SK-N-SH treated with all-trans-retinoic acid at 6 μM for 48 hours (cell line): ENCODE measurements around the gene HSF2.

Experiments used
- BACH2 ChIP-seq: fragments of 250-450 bp; sonication (Bioruptor Pico); IDR thresholded peaks from 2 replicates; pipeline ENCODE4 v1.9.0; 2021; ENCODE audit warnings: mild to moderate bottlenecking, borderline replicate concordance
- CSDC2 ChIP-seq: fragments of 250-450 bp; sonication (Bioruptor Pico); IDR thresholded peaks from 2 replicates; pipeline ENCODE4 v1.5.0; 2020; ENCODE audit warnings: mild to moderate bottlenecking, moderate library complexity
- ESRRG ChIP-seq: fragments of 250-450 bp; sonication (Bioruptor Pico); IDR thresholded peaks from 2 replicates; pipeline ENCODE4 v1.6.1; 2021; ENCODE audit warnings: mild to moderate bottlenecking
- PATZ1 ChIP-seq: fragments of 250-450 bp; sonication (Bioruptor Pico); IDR thresholded peaks from 2 replicates; pipeline ENCODE4 v1.8.0; 2020; ENCODE audit warnings: mild to moderate bottlenecking, moderate library complexity, borderline replicate concordance
- TCF4 ChIP-seq: fragments of 250-450 bp; sonication (Bioruptor Pico); IDR thresholded peaks from 2 replicates; pipeline ENCODE4 v1.8.0; 2021; ENCODE audit warnings: mild to moderate bottlenecking, moderate library complexity, borderline replicate concordance
- TOX ChIP-seq: fragments of 250-450 bp; sonication (Bioruptor Pico); IDR thresholded peaks from 2 replicates; pipeline ENCODE4 v1.8.0; 2021; ENCODE audit warnings: mild to moderate bottlenecking, moderate library complexity, borderline replicate concordance
- ZFP3 ChIP-seq: fragments of 250-450 bp; sonication (Bioruptor Pico); IDR thresholded peaks from 2 replicates; pipeline ENCODE4 v1.5.0; 2020; ENCODE audit warnings: mild to moderate bottlenecking, moderate library complexity

- TF ChIP-seq TCF4 (CRISPR knock-in tag): no peak
- no peak for TF ChIP-seq BACH2 (CRISPR knock-in tag)
- no peak for TF ChIP-seq CSDC2
- TF ChIP-seq TOX (CRISPR knock-in tag): no peak
- no peak for TF ChIP-seq ESRRG (CRISPR knock-in tag)
- no peak for TF ChIP-seq PATZ1
- TF ChIP-seq ZFP3: no peak
Observed at GRCh38 chr6:122482750-122483080, 83.3 kb downstream of the HSF2 start.
